Activated T-cell treated with anti-CD3 and anti-CD28 coated beads for 4 hours (primary cell): ENCODE results near the gene ASB3.
"Not testable (repeated sequence)": the region's sequence is repeated elsewhere in the genome, so short reads cannot be mapped to it uniquely, and the experiment has no call there.

Source experiments
- DNase-seq: peaks from one replicate; pipeline ENCODE4 v3.0.0-alpha.2; 2020

The ASB3 gene, protein sequence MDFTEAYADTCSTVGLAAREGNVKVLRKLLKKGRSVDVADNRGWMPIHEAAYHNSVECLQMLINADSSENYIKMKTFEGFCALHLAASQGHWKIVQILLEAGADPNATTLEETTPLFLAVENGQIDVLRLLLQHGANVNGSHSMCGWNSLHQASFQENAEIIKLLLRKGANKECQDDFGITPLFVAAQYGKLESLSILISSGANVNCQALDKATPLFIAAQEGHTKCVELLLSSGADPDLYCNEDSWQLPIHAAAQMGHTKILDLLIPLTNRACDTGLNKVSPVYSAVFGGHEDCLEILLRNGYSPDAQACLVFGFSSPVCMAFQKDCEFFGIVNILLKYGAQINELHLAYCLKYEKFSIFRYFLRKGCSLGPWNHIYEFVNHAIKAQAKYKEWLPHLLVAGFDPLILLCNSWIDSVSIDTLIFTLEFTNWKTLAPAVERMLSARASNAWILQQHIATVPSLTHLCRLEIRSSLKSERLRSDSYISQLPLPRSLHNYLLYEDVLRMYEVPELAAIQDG

DNA sequence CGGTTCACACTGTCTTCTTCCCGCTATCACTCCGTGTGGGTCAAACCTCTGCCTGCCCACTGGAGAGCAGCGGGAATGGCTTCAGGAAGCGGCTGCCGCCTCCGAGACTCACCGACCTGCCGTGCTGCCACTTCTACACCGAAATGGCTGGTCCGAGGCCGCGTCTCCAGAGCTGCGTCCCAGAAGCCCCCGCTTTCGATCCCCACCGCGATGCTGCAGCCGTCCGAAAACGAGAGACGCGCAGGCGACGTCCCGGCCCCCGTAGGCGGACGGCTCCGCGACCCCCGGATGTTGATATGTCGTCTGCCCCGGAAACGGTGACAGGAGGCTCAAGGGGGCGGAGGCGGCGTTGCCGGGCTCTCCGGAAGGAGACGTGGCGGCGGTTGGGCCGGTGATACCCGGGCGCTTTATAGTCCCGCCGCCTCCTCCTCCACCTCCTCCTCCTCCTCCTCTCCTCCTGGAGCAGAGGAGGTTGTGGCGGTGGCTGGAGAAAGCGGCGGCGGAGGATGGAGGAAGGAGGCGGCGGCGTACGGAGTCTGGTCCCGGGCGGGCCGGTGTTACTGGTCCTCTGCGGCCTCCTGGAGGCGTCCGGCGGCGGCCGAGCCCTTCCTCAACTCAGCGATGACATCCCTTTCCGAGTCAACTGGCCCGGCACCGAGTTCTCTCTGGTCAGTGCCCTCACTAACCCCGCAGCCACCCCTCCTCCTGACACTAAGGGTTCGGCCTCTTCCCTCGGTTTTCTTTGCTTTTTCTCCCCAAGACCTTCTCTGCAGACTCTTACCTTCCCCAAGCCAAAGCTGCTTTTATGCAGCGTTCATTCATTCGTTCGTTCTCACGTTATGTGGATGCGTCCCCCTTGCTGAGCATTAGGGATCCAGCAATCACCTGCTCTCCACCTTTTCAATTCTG lies at the start of gene ASB3, which contains the start of gene ERLEC1:
Gene ASB3, minus strand, starts transcription at position 249 of the 909 bp plus-strand sequence. CDS start 21,381 bp downstream, outside the sequence.
Gene ERLEC1, plus strand, starts transcription at position 340 of the 909 bp plus-strand sequence. Its CDS starts 167 bp downstream, at position 507.
- peak; percentile 79 for DNase-seq

- not testable (repeated sequence) for DNase-seq
These were observed 43.2 kb upstream of the ASB3 start for GRCh38 chr2:53829980-53830290.

DNA sequence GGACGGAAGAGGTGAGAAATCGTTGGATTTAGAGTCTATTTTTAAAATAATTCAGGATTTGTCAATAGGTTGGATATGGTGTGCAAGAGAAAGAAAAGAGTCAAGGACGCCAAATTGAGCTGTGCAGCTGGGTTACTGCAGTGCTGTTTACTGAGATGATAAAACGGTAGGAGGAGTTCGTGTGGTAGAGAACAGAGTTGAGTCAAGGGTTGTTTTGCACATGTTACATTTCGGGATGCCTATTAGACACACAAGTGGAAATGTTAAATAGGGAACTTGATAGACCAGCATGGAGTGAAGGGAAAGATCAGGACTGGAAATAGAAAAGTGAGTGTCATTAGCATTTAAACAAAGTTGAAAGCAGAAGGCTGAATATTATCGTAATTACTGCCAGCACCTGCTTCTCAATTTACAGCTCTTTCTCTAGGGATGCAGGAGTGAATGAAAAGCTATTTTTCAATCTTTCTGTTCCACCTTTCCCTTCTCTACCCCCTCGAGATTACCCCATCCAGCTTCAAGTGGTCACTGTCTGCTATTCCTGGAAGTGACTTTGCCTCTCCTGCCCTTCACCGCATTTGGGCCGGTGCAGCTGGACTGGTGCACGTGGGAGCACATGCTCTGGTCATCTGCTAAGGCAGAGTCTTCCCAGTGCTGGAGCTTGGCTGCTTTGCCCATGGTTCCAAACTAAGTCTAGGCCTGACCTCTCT lies 42.7 kb upstream of the ASB3 start:
- DNase-seq = no peak

- no peak for DNase-seq
These were observed 41.6 kb upstream of the ASB3 start for GRCh38 chr2:53828331-53828730.

DNA sequence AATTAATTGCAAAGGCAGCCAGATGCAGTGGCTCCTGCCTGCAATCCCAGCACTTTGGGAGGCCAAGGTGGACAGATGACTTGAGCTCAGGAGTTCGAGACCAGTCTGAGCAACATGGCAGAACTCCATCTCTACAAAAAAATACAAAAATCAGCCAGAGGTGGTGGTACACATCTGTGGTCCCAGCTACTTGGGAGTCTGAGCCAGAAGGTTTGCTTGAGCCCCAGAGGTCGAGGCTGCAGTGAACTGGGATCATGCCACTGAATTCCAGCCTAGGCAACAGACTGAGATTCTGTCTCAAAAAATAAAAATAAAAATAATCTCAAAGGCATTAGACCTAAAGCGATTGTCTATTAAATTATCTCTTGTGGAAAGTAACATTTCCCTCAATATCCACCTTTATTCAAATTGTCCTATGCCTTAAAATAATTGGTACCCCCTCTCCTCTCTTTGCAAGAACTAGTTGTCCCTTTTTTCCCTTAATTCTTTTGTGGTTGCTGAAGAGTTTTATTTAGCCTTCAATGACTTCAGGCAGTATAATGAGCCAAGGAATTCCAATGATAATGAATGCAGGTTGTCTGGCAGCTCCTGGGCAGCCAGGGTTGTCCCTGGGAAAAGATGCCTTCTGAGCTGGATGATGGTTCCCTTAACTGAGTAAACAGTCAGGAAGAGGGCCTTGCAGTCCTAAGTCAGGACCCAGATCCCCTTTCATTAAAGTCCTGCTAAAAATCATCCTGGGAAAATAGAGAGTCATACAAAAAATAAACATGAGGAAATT lies 40.8 kb upstream of the ASB3 start:
- no peak for DNase-seq

DNA sequence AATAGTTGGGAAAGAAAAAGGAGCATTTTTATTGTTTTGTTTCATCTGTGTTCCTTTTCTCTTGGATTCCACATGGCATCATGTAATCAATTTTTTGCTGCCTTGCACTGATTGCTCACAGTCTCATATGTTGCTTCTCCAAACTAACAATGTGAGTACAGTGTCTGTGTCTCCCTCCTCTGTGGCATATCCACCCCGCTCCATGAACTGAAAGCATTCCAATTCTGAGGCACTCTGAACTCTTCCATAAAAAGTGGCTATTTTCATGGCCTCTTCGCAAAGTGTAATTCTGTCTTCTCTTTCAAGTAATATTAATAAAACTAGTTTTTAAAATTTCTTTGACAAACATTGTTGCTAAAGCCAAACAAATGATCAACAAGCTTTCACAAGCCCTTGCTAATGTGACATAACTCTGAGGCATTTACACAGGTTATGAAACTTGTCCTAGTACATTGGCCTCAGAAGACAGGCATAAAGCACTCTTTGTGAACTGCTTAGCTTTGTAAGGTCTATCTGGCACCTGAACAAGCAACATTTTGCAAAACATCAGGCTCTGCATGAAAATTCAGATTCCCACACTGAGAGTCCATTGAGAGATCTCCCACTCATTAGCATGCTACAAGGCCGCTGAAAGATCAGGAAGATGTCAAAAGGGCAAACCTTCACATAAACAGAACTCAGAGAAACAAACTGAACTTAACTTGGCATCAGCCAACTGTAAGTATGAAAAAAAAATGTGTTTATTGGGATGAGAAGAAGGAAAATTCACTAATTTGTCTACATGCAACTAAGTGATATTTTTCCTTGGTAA lies 40.0 kb upstream of the ASB3 start:
- DNase-seq = no peak

DNA sequence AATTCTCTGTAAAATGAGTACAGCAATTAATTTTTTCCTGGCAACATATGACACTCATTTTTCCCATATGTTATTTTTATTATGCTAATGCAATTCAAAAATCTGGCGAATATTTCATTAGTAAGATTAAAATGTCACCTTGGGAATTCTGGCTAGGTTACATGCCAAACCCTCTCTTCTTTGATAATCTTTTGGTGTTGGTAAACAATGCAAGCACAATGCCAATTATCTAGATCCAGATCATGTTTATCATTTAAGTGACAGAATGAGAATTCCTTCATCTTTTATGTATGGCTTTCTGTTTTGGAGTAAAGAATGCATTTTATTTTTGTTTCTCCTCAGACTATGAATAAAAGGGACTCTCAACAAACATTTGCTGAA lies 39.3 kb upstream of the ASB3 start:
- no peak for DNase-seq

DNA sequence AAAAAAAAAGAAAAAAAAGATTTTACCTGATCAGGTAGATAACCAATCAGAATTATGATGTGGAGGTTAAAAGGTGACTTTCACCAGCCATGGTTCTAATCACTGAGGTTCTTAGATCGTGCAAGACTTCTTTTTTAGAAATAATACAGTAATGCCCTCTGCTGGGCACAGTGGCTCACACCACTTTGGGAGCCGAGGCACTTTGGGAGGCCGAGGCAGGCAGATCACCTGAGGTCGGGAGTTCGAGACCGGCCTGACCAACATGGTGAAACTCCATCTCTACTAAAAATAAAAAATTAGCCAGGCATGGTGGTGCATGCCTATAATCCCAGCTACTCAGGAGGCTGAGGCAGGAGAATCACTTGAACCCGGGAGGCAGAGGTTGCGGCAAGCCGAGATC lies 36.9 kb upstream of the ASB3 start:
- not testable (repeated sequence) for DNase-seq

DNA sequence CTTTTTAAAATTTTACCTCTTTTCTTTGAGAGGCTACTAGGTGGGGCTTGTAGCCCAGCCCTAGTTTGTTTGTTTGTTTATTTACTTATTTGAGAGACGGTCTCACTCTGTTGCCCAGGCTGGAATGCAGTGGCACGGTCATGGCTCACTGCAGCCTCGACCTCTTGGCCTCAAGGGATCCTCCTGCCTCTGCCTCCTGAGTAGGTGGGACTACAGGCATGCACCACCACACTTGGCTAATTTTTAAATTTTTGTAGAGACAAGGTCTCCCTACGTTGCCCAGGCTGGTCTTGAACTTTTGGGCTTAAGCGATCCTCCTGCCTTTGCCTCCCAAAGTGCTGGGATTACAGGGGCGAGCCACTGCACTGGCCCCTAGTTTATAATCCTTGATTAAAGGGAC lies 35.1 kb upstream of the ASB3 start:
- no peak for DNase-seq

DNA sequence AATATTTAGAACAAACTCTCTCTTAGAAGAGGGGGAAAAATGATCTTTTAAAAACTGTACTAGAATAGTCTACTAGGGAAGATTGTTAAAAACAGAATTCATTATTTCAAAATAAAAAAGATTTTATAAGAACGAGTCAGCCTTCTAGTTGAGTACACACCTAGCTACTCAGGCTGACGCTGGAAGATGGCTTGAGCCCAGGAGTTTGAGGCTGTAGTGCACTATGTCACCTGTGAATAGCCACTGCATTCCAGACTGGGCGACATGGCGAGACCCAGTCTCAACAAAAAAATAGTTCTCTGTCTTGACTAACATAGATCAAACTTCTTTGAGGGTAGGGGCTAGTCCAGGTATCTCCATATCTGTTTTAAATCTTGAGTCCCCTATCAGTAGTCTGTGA lies 34.0 kb upstream of the ASB3 start:
- DNase-seq = no peak

DNA sequence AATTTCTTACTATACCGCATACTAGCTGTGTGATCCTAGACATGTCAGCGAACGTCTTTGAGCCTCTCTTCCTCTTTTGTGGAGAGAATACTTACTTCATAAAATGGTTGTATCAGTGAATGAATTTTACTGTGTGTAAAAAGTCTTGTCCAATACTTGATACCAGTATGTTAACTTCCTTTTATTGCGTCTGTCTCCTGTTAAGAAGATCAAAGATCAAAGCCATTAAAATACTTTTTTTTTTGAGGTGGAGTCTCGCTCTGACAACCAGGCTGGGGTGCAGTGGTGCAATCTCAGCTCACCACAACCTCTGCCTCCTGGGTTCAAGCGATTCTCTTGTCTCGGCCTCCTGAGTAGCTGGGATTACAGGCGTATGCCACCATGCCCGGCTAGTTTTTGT lies 33.3 kb upstream of the ASB3 start:
- DNase-seq = no peak

DNA sequence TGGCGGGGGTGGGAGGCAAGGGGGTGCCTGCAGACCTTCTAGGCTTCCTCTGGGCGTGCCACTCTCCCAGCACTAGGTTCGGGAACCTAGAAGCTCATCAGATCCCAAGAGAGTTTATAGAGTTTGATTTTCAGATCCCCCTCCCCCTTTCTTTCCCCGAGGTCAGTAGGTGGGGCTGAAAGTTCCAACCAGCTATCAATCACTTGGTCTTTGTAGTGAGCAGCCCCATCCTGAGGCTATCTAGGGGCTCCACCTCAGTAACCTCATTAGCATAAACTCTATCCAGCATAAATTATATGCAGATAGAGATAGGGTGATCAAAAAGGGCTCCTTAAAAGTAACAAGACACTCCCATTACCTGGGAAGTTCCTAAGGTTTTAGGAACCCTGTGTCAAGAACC lies 32.9 kb upstream of the ASB3 start:
- DNase-seq = no peak

GRCh38 chr2:53818854-53819435 lies 32.2 kb upstream of the ASB3 start:
- no peak for DNase-seq

DNA sequence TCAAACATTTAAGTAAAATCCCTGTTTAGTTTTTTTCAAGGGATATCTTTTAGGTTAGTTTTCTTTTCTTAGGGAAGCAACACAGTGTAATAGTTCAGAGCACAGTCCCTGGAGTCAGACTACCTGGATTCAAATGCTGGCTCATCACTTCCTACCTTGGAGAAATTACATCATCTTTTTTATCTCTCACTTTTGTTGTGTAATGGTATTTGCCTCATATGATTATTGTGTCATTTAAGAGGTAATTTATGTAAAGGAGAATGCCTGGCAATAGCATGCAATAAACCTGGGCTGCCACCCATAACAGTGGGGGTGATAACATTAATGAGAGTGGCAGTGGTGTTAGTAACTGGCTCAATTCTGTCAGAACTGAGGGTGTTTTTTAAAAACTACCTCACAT lies 26.4 kb upstream of the ASB3 start:
- DNase-seq = no peak

DNA sequence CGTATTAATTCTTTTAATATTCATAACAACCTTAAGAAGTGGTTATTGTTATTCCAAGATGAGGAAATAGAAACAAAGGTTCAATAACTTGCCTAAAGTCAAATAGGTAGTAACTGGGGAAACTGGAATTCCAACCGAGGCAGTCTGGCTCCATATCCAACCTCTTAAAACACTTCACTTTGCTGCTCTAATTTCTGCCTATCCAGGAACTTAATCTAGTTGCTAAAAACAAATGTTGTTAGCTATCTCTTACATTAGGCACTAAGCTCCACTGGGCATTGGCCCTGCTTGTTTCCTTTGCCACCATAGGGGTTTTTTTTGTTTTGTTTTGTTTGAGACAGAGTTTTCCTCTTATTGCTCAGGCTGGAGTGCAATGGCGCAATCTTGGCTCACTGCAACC lies 24.8 kb upstream of the ASB3 start:
- DNase-seq = no peak

DNA sequence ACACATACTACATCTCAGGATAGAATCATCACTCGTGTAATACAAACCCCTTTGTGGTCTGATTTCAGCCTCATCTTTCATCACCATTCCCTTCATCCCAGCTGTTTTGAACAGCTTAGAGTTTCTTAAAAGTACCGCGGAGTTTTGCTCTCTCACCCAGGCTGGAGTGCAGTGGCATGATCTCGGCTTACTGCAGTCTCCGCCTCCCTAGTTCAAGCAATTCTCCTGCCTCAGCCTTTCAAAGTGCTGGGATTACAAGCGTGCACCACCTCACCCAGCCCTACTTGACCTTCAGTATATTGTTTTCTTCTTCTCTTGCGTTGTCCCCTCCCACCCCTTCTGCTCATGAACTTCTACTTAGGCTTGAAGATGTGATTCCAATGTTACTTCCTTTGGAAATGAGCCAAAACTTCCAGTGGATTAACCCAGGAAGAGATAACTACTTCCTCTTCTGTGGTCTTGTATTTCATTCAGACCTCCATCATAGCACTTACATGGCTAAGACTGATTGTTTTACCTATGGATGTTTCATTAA lies 15.9 kb upstream of the ASB3 start:
- no peak for DNase-seq

- no peak for DNase-seq
These were observed 14.8 kb upstream of the ASB3 start for GRCh38 chr2:53801547-53801946.

DNA sequence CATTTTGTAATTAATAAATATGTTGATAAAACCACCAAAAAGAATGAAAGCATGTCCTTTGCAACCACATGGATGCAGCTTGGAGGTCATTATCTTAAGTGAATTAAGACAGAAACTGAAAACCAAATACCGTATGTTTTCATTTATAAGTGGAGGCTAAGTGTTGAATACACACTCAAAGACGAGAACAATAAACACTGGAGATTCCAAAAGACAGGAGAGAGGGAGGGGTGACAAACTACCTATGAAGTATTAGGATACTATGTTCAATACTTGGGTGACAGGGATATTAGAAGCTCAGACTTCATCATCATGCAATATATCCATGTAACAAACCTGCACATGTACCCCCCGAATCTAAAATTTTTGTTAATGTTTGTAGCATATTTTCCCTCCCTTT lies 7.1 kb upstream of the ASB3 start:
- no peak for DNase-seq

GRCh38 chr2:53793261-53793660 lies 6.5 kb upstream of the ASB3 start:
- no peak for DNase-seq

DNA sequence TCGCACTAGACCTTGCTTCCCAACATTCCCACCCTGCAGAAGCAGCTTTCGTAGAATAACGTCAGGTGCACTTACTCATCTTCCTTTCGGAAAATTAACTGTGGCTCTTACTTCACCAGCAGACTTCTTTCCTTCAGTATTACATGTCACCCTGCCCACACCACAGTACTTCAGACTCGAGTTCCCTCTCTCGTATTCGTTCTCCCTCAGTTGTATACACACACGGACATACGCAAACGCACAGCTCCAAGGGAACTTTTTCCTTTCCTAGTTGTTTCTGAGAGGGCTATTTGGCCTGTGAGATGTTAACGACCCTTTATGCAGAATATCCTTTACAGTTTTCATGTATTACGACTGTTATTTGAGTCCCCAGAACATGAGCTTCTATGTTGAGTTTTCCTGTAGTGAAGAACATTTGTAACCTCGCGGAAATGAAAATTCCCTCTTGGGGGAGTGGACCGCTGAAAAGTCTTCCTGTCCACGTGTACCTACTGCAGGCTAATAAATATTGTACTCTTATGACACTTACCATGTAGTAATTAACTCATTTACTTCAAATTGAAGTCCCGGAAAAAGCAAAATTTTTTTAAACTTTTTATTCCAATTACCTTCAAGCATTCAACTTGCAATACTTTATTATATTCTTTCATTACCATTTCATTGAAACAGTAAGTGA lies 999 bp upstream of the ASB3 start:
- DNase-seq = peak; percentile 8
